NCI-H128 (cell line): Measurements from ENCODE around the gene CCL16.
"Not testable (repeated sequence)": the region's sequence is repeated elsewhere in the genome, so short reads cannot be mapped to it uniquely, and the experiment has no call there.

Source experiments
- DNase-seq: peaks from one replicate; lab custom pipeline; 2025; ENCODE audit not compliant: unreplicated experiment; lab: John Stamatoyannopoulos, UW

CCL16 gene, protein sequence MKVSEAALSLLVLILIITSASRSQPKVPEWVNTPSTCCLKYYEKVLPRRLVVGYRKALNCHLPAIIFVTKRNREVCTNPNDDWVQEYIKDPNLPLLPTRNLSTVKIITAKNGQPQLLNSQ

DNA sequence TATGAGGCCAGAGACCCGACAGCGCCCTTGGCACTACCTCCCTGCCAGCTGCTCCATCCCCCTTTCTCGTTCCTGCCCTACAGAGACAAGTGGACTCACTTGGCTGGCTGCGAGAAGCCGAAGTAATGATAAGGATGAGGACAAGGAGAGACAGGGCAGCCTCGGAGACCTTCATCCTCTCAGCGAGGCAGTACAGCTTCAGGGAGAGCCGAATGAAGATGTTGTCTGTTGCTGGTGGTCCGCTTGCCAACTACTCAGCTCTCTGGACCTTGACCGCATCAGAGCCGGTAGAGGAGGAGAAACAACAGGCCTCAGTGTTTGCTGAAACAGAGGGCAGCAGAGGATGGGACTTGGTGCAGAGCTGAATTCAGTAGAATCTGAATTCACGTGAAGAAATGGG is at the start of gene CCL16:
TSS of gene CCL16 (minus strand) at position 252 of the 400 bp plus-strand sequence. CDS start at position 175, 77 bp downstream.
- no peak for DNase-seq

DNA sequence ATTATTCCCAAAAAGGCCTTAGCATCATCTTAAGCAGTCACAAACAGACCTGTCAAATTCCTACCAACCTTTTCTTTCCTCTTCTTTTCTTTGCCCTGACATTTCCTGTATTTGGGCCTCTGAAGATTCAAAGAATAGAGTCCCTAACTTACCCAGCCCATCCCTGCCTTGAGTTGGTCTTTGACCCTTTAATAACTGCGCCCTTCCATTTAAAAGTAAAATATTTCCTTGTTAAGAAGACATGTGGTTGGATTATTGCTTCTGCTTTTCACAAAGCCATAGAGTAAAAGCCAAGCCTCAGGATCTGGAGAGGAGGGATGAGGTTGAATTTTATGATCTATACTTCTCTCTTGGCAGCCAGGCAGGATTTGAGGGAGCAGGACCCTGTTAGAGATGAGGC is 49.7 kb upstream of the CCL16 start:
- no peak for DNase-seq

DNA sequence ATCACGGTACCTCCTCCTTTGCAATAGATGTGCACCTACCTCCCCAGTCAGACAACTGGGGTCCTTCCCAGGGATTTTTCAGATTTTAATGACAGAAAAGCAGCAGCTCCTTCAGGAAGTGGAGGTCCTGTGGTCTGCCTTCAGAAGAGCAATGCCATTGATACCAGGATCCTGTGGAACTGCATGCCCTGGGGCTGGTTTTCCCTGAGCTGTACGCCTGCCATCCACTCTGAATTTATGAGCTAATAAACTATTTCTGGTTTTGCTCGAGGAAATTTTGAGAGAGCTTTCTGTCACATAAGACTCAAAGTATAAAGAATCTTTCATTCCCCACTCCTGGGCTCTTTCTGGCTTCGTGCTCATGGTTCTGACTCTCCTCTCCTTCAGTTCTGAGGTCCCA is 46.5 kb upstream of the CCL16 start:
- no peak for DNase-seq

DNA sequence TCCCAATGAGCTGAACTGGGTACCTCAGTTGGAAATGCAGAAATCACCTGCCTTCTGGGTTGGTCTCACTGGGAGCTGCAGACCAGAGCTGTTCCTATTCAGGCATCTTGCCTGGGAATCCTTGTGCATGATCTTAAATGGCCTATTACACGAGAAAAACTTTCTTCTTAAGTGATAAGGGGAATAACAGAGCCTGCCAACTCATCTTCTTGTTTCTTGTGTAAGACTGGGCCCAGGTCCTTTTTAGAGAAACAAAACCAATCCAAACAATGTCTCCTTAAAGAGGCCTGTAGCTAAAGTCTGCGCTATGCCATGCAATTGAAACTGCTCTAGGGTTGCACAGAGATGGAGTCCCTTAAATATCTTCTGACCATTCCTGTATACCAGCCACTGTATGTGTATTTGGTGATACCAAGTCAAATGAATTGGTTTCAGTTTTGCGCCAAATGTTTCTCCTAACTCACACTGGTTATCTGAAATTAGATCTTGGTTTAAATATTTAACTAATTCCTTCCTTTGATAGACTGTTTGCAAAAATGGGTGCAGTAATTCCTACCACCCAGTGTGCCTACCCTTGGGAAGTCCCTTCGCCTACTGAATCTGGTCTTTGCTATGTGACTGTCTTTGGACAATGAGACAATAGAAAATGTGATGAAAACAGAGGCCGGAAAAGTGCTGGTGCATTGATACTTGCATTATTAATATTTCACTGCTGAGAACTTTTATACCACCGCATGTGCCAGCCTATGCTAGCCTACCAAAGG is 43.0 kb upstream of the CCL16 start:
- no peak for DNase-seq

DNA sequence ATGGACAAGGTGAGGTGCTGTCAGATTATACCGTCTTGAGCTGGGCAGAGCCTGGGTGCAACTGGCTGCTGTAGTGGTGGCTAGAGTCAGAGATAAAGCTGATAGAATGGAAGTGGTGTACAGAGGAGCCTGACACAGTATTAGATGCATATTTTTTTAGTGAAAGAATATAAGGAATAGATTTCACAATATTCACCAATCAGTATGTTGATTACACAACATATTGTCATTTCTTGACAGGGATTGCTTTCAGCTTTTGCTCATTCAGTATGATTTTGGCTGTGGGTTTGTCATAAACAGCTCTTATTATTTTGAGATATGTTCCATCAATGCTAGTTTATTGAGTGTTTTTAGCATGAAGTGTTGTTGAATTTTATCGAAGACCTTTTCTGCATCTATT is 38.1 kb upstream of the CCL16 start:
- no peak for DNase-seq

DNA sequence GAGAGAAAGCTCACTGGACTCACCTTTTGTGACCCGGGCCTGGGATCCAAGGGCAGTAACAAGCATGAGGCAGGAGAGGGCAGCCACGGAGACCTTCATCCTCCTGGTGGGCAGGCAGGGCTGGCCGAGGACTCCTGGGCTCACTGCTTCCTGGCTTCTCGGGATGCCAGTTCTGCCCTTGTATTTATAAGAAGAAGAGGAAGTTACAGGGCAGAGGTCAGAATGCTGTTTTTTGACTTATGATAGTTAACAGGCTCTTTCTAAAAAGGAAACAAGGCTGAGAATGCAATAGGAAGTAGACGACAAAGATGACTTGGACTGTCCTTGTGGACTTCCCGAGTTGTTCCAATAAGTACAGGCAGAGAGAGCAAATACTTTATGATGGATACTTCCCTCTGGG is 36.5 kb upstream of the CCL16 start, which contains the start of gene CCL23:
TSS of gene CCL23 (minus strand) at position 174 of the 400 bp plus-strand sequence. CDS start at position 99, 75 bp downstream.
- DNase-seq: no peak

DNA sequence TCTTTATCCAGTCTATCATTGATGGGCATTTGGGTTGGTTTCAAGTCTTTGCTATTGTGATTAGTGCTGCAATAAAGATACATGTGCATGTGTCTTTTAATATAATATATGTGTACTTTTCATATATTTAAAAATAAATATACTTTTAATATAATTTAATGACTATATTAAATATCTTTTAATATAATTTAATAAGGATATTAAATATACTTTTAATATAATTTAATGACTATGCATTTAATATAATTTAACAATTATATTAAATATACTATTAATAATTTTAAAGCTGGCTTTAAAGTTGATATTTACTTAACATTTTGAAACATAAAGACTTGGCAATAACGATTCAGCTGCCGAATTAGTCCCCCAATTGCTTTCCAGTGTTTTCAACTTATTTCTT is 35.3 kb upstream of the CCL16 start:
- DNase-seq: no peak

DNA sequence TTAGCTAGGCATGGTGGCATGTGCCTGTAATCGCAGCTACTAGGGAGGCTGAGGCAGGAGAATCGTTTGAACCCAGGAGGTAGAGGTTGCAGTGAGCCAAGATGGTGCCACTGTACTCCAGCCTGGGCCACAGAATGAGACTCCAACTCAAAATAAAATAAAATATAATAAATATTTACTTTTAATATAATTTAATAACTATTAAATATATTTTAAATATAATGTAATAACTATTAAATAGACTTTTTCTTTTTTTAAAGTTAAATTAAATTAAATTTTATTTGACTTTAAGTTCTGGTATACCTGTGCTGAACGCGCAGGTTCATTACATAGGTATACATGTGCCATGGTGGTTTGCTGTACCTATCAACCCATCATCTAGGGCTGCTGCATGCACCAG is 34.6 kb upstream of the CCL16 start:
- not testable (repeated sequence) for DNase-seq

DNA sequence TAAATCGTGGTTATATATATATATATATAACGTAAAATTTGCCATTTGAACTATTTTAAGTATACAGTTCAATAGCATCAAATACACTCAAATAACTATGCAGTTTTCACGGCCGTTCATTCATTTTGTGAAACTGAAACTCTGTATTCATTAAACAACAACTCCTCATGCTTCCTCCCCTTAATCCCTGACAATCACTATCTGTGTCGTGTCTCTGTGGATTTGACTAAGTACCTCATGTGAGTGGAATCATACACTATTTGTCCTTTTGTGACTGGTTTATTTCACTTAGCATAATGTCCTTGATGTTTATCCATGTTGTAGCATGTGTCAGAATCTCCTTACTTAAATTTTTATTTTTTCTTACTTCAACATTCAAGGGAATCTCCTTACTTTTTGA is 33.6 kb upstream of the CCL16 start:
- DNase-seq: no peak

DNA sequence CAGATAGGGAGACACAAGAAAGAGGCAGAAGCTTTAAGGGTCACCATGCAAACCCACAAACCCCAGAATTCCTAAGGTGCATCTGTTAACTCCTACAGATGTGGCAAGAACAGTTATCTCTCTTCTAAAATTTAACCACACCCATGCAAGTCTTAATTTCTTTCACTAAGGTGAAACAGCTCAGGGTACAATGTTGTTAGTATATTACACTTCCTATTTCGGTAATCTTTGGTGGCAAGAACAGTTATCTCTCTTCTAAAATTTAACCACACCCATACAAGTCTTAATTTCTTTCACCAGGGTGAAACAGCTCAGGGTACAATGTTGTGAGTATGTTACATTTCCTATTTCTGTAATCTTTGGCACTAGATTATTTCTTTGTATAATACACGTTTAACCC is 29.9 kb upstream of the CCL16 start:
- DNase-seq: no peak

DNA sequence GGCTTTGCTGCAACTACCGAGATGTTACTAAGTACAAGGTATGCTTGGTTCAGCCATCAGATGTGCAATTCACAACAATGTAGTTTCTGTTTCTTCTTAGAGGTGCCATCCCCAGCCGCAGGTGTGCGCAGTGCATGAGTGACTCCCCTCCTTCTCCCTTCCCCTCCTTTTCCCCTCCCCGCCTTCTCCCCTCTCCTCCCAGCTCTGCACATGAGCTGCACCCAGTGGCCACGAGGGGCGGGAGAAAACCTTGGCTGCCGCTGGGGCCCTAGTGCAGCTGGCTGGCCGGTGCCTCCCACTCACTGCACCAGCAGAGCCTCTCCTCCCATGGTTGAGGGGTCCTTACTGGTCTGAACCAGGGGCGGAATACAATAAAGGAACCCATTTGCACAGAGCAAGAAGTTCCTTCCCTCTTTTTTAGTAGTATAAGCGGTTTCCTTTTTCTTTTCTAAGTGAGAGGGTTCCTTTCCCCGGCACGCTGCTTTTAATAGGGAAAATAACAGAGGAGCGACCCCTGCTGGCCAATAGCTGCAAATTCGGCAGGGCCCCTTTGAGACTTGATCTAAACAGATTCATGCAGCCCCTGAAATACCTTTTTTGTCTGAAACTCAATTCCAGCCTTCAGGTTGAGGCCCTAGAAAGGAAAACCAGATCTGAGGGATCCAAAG is 27.8 kb upstream of the CCL16 start:
- DNase-seq: no peak

DNA sequence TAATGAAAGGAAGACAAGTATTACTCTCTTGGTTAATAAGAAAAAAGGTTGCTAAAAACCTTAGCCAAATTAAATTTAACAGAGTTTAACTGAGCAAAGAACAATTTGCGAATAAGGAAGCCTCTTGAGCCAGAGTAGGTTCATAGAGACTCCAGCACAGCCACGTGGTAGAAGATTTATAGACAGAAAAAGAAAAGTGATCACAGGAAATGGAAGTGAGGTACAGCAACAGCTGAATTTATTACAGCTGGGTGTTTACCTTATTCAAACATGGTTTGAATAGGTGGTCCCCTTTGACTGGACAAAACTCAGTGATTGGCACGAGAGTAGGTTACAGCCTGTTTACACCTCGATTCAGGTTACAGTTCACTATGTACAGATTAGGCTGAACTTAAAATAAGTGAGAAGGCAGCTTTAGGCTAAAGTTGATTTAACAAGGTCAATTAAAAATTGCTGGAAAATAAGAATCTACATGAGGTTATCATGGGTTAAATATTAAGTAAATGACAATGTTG is 23.4 kb upstream of the CCL16 start:
- DNase-seq: no peak

DNA sequence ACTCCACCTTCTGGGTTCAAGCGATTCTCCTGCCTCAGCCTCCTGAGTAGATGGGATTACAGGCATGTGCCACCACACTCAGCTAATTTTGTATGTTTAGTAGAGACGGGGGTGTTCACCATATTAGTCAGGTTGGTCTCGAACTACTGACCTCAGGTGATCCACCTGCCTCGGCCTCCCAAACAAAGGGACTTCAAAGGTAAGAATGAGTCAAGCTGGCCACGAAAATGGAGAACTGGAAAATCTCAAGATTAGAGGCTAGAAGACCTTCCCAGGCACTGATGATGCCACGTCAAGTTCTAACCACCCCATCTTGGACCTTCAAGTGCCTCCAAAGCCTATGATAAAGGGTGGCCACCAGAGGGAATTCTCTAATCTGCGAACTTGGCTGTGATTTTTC is 21.3 kb upstream of the CCL16 start:
- no peak for DNase-seq

DNA sequence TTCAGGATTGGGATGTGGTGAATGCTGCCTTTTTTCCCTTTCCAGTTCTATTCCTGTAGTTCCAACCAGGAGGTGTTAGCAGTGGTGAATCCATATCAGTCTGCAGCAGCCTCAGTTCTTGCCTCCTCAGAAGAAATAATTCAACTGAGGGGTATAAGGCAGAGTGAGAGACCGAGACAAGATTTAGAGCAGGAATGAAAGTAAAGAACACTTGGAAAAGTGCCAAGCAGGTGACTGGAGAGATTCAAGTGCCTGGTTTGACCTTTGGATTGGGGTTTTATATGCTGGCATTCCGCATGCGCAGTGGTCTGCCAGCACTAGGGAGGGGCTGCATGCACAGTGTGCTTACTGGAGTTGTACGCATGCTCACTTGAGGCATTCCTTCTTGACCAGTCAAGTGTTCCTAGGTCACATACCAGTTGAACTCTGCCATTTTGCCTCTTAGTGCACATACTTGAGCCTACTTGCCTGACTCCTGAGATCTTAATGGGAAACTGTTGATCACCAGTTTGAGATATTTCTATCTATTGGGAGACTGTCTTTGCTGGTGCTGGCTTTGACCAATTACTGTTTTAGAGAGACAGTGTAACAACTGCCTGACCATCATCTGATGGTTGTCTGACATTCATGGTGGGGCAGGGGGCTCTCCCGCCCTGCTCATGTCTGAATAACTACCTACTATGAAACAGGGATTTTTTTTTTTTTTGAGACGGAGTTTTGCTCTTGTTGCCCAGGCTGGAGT is 20.7 kb upstream of the CCL16 start:
- no peak for DNase-seq

DNA sequence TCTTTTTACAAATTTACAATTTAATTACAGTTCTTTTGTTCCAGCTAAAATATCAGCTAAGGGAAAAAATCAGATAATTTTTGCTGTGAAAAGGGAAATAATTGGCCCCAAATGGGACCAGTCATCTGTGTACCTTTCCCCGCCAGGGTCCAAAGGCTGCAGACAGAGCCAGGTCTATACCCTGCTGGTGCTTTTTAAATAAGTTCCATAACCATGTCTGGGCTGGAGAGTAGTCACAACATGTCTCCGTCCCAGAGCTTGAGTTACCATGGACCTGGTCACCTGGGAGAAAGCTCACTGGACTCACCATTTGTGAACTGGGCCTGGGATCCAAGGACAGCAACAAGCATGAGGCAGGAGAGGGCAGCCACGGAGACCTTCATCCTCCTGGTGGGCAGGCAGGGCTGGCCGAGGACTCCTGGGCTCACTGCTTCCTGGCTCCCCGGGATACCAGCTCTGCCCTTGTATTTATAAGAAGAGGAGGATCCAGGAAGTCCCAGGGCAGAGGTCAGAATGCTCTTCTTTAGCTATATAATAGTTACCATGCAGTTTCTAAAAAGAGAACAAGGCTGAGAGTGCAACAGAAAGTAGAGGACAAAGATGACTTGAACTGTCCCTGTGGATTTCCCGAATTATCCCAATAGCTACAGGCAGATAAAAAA is 19.9 kb upstream of the CCL16 start, which contains the start of gene CCL15:
TSS of gene CCL15 (minus strand) at position 444 of the 662 bp plus-strand sequence. CDS start at position 383, 61 bp downstream.
- no peak for DNase-seq

DNA sequence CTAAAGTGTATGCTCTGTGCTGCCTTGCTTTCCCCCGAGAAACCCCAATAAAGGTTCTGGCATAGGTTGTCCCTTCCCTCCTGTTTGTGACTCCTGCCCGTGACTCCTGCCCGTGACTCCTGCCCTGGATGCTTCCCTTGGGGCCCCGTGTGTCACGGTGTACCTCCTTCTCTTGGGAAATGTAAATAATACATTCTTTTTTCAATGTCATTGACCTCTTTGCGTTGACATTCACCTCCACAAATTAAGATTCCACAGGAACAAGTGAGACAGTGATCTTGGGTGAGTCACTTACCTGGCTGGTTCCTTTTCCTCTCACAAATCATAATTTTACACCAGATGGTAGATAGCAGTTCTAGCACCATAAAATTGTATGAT is 19.4 kb upstream of the CCL16 start:
- no peak for DNase-seq

DNA sequence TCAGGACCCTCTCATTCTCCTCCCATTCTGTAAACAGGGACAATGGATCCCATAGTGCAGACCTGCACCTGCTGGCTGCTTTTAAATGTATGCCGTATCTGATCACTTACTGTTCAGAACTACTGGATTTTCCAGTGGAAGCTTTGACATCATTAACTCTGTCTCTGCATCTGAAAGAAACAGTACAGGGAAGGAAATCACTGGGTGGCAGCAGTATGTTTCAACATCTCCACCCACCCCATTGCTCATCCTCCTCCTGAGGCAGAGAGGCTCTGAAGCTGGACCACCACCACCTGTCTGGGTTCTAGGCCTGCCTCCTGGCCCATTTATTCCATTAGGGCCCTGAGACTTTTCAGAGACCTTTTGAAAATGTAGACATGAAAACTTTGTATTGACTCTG is 17.5 kb upstream of the CCL16 start:
- no peak for DNase-seq

DNA sequence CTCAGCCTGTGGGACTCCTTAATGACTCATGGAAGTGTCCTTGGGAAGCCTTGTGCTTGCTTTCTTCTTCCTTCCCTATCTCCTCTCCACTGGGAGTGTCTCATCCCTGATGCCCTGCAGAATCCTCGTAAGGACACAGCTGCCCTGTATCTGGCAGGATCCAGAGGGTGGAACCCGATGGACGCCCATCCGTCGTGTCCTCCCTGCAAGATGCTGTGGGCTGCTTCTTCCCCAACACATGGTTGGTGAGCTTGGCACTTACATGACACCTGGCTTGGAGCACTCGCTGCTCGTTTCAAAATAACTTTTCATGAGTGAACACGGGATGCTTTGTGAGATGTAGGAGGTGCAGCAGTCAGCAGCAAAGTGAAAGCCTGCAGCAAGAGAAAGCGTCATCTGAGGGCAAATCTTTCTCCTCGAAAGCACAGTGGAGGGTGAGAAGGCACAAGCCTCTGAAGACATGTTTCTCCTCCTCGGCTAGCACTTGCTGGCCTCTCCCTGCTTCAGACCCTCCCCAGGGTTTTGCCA is 16.8 kb upstream of the CCL16 start:
- no peak for DNase-seq

DNA sequence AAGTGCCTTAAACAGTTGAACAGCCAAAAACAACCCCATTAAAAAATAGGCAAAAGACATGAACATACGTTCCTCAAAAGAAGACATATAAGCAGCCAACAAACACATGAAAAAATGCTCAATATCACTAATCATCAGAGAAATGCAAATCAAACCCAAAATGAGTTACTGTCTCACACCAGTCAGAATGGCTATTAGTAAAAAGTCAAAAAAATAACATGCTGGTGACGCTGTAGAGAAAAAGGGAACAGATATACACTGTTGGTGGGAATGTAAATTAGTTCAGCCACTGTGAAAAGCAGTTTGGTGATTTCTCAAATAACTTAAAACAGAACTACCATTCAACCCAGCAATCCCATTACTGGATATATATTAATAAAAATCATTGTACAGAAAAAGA is 14.0 kb upstream of the CCL16 start:
- not testable (repeated sequence) for DNase-seq

DNA sequence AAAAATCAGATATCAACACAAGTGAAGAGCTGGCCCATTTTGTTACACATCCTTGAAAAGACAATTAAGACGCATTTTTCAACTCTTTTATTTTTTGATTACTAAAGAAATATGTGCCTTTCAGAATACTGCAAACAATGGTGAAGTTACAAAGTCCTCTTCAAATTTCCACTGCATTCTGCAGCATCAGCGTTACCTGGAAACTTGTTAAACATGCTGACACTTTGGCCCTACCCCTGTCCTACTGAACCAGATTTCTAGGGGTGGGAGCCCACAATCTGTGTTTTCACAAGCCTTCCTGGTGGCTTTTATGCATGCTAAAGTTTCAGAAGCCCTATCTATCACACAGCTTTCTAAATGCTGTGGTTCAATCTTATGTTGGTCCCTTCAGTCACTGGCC is 9.8 kb upstream of the CCL16 start:
- no peak for DNase-seq

DNA sequence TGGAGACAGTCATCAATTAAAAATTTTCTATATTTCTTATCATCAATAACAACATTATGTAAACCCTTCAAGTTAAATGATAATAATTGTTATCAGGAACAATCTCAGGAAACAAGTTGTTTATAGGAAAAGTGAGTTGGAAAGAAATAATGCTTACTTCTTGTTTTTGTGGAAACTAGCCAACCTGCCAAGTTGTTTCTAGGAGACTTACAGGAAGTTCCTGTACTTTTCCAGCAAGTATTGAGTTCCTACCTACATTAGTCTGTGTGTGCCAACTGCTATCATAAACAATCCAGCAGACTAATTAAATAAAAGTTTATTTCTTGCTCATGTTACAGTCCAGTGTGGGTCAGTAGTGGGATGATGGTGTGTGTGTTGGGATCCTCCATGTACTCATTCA is 6.9 kb upstream of the CCL16 start:
- no peak for DNase-seq
